GM21528 (cell line): Measurements from ENCODE around the gene SYNDIG1.

Experiments
- ATAC-seq: cut with Tn5 transposase; IDR thresholded peaks from one replicate; pipeline ENCODE4 v1.9.1; 2021; ENCODE audit warnings: mild to moderate bottlenecking, moderate library complexity; ENCODE audit not compliant: unreplicated experiment, low FRiP score

The SYNDIG1 gene

GRCh38 chr20:24668384-24668702 is 198.9 kb downstream of the SYNDIG1 start:
- no peak for ATAC-seq

- no peak for ATAC-seq
Observed at GRCh38 chr20:24668791-24669190, 199.4 kb downstream of the SYNDIG1 start.

- no peak for ATAC-seq
Observed at GRCh38 chr20:24669701-24670100, 200.3 kb downstream of the SYNDIG1 start.

GRCh38 chr20:24670341-24670872 is 201.0 kb downstream of the SYNDIG1 start:
- ATAC-seq, result no peak

- no peak for ATAC-seq
Observed at GRCh38 chr20:24670981-24671380, 201.6 kb downstream of the SYNDIG1 start.

- ATAC-seq, result no peak
Observed at GRCh38 chr20:24672181-24672880, 202.9 kb downstream of the SYNDIG1 start.

GRCh38 chr20:24672886-24673677 is 203.7 kb downstream of the SYNDIG1 start:
- ATAC-seq, result no peak

GRCh38 chr20:24673678-24674570 is 204.5 kb downstream of the SYNDIG1 start:
- no peak for ATAC-seq

GRCh38 chr20:24674921-24675605 is 205.6 kb downstream of the SYNDIG1 start:
- ATAC-seq, result no peak

- ATAC-seq, result no peak
Observed at GRCh38 chr20:24675651-24676352, 206.4 kb downstream of the SYNDIG1 start.

- no peak for ATAC-seq
Observed at GRCh38 chr20:24676353-24676977, 207.0 kb downstream of the SYNDIG1 start.

GRCh38 chr20:24676978-24677370 is 207.5 kb downstream of the SYNDIG1 start:
- no peak for ATAC-seq

GRCh38 chr20:24677626-24678315 is 208.3 kb downstream of the SYNDIG1 start:
- no peak for ATAC-seq

- no peak for ATAC-seq
Observed at GRCh38 chr20:24678351-24679106, 209.1 kb downstream of the SYNDIG1 start.

- no peak for ATAC-seq
Observed at GRCh38 chr20:24679448-24680047, 210.1 kb downstream of the SYNDIG1 start.

GRCh38 chr20:24681634-24682495 is 212.4 kb downstream of the SYNDIG1 start:
- ATAC-seq, result no peak
